HCT116 (cell line): ENCODE results near the gene OASL. TPM values are rescaled to one million over a fixed set of nuclear protein-coding genes. Genes with fewer than 3 reads are reported as not detected.

Experiments used
- ATAC-seq: fragments of 200-7000 bp; cut with Tn5 transposase; 2 replicates; pipeline ENCODE4 v1.9.1; 2020; ENCODE audit warnings: mild to moderate bottlenecking, moderate library complexity
- BruUV-seq: library from RNA; stranded (reverse); fragments of 400-500 nt; replicated peaks from 2 replicates; lab custom pipeline; 2021; lab: Mats Ljungman, UMichigan
- CTCF ChIA-PET: fragments of 300-600 bp; sonication (Branson Sonifier 250); formaldehyde crosslinking; loops from one replicate; lab custom pipeline; 2021; ENCODE audit warnings: antibody characterized with exemption; lab: Charles Lee
- POLR2A ChIA-PET: fragments of 300-600, 350-600 bp; sonication (Branson Sonifier 250); formaldehyde crosslinking; loops from one replicate; lab custom pipeline; 2021; ENCODE audit warnings: antibody characterized with exemption; lab: Charles Lee
- RAD21 ChIA-PET, 2 experiments: fragments of 300-600 bp; sonication (Branson Sonifier 250); formaldehyde crosslinking; loops; one replicate each; lab custom pipeline; 2023; ENCODE audit warnings: low total read pairs in 2 of 2; ENCODE audit not compliant: uncharacterized antibody in 2 of 2, unreplicated experiment in 2 of 2, low non-redundant PET in 1 of 2; lab: Charles Lee
- DNase-seq: peaks from one replicate; pipeline ENCODE4 v3.0.0-alpha.2; 2010; ENCODE audit warnings: low read depth, low spot score
- H2AFZ ChIP-seq: fragments of 200-600 bp; shearing (Covaris generic), sonication (generic); 2 replicates; pipeline ENCODE4 v1.6.1; 2017; ENCODE audit warnings: low read depth, mixed run types, mixed read lengths, antibody characterized with exemption, low read length; ENCODE audit not compliant: poor library complexity, severe bottlenecking
- H3K27ac ChIP-seq: 2 replicates; pipeline ENCODE4 v1.5.1; 2012; ENCODE audit warnings: low read depth, low read length
- H3K27me3 ChIP-seq: fragments of 200-600 bp; sonication (generic); 2 replicates; pipeline ENCODE4 v1.6.1; 2016; ENCODE audit warnings: mixed run types, low read length, mixed read lengths; ENCODE audit not compliant: insufficient read depth
- H3K36me3 ChIP-seq, 2 experiments: fragments of 200-500 bp in 1 of 2; fragments of 200-600 bp in 1 of 2; sonication (Bioruptor generic) in 1 of 2; sonication (generic) in 1 of 2; 2 replicates each; pipeline versions ENCODE4 v1.5.1 to v1.6.1; 2014 to 2016; ENCODE audit warnings: low read length in 2 of 2, inconsistent platforms in 1 of 2, mixed read lengths in 1 of 2, mixed run types in 1 of 2; ENCODE audit not compliant: insufficient read depth in 2 of 2, control insufficient read depth in 1 of 2
- H3K4me1 ChIP-seq, 2 experiments: fragments of 200-600 bp in 1 of 2; sonication (generic) in 1 of 2; 2 replicates each; pipeline versions ENCODE4 v1.5.1 to v1.6.1; 2012 to 2017; ENCODE audit warnings: low read length in 2 of 2, inconsistent platforms in 1 of 2, mild to moderate bottlenecking in 1 of 2, mixed read lengths in 1 of 2, mixed run types in 1 of 2, moderate library complexity in 1 of 2; ENCODE audit not compliant: insufficient read depth in 2 of 2, control insufficient read depth in 1 of 2
- H3K4me2 ChIP-seq: fragments of 200-600 bp; sonication (generic); 2 replicates; pipeline ENCODE4 v1.6.1; 2017; ENCODE audit warnings: mixed run types, low read length, mixed read lengths
- H3K4me3 ChIP-seq, 2 experiments: fragments of 200-600 bp in 1 of 2; sonication (generic) in 1 of 2; replicated peaks in 1 of 2; 2 replicates each; pipeline ENCODE4 v1.5.1; 2011 to 2016; ENCODE audit warnings: low read length in 2 of 2, control low read depth in 1 of 2, low read depth in 1 of 2, mild to moderate bottlenecking in 1 of 2, mixed read lengths in 1 of 2, mixed run types in 1 of 2
- H3K79me2 ChIP-seq: fragments of 200-600 bp; sonication (generic); 2 replicates; pipeline ENCODE4 v1.6.1; 2017; ENCODE audit warnings: mild to moderate bottlenecking, mixed run types, low read length, moderate library complexity, mixed read lengths; ENCODE audit not compliant: insufficient read depth
- H3K9ac ChIP-seq: fragments of 200-600 bp; sonication (generic); 2 replicates; pipeline ENCODE4 v1.6.1; 2016; ENCODE audit warnings: low read length, mixed read lengths
- H3K9me2 ChIP-seq: fragments of 200-600 bp; sonication (generic), shearing (Covaris generic); 2 replicates; pipeline ENCODE4 v1.6.1; 2017; ENCODE audit warnings: mixed run types, mild to moderate bottlenecking, moderate library complexity; ENCODE audit not compliant: insufficient read depth
- H3K9me3 ChIP-seq, 2 experiments: fragments of 200-500 bp in 1 of 2; fragments of 200-600 bp in 1 of 2; sonication (Bioruptor generic) in 1 of 2; sonication (generic) in 1 of 2; 2 replicates each; pipeline ENCODE4 v1.6.1; 2014 to 2017; ENCODE audit warnings: low read length in 2 of 2, mixed read lengths in 2 of 2, inconsistent platforms in 1 of 2, low read depth in 1 of 2, mild to moderate bottlenecking in 1 of 2, mixed run types in 1 of 2, moderate library complexity in 1 of 2; ENCODE audit not compliant: control insufficient read depth in 1 of 2, insufficient read depth in 1 of 2
- H4K20me1 ChIP-seq: fragments of 200-600 bp; sonication (generic), shearing (Covaris generic); 2 replicates; pipeline ENCODE4 v1.6.1; 2017; ENCODE audit warnings: mixed run types, mild to moderate bottlenecking, moderate library complexity; ENCODE audit not compliant: insufficient read depth
- CBX3 ChIP-seq: IDR thresholded peaks from 2 replicates; pipeline ENCODE4 v1.6.1; 2012; ENCODE audit warnings: low read depth
- CEBPB ChIP-seq: IDR thresholded peaks from 2 replicates; pipeline ENCODE4 v1.6.1; 2012; ENCODE audit warnings: low read depth
- FOSL1 ChIP-seq: IDR thresholded peaks from 2 replicates; pipeline ENCODE4 v1.6.1; 2012; ENCODE audit warnings: low read depth
- POLR2A ChIP-seq: IDR thresholded peaks from 2 replicates; pipeline ENCODE4 v1.7.0; 2011; ENCODE audit warnings: borderline replicate concordance; ENCODE audit not compliant: insufficient read depth, insufficient read length; ENCODE audit errors: extremely low read depth
- POLR2AphosphoS5 ChIP-seq: IDR thresholded peaks from 2 replicates; pipeline ENCODE4 v1.6.1; 2011; ENCODE audit warnings: mild to moderate bottlenecking, low read depth, low read length, moderate library complexity
- SRF ChIP-seq: IDR thresholded peaks from 2 replicates; pipeline ENCODE4 v1.6.1; 2012; ENCODE audit warnings: low read depth
- TCF7L2 ChIP-seq: IDR thresholded peaks from 2 replicates; pipeline ENCODE4 v1.7.0; 2011; ENCODE audit warnings: borderline replicate concordance, inconsistent platforms; ENCODE audit not compliant: insufficient read depth, insufficient read length; ENCODE audit errors: extremely low read depth
- ZFX ChIP-seq: fragments of 450-650 bp; IDR thresholded peaks from 2 replicates; pipeline ENCODE4 v1.6.1; 2017
- ZNF274 ChIP-seq: fragments of 200-500 bp; sonication (Bioruptor generic); IDR thresholded peaks from 2 replicates; pipeline ENCODE4 v1.6.1; 2014; ENCODE audit warnings: mild to moderate bottlenecking, low read depth, low read length, inconsistent platforms
- intact Hi-C: fragments of 100-400 bp; cut with micrococcal nuclease; formaldehyde crosslinking; loops from 2 replicates; pipeline ENCODE4 v1.10.0; 2022
- total RNA-seq: library from RNA; stranded (reverse); gene quantifications from one replicate; pipeline ENCODE4 v1.2.1, GENCODE V29; 2021; ENCODE audit not compliant: unreplicated experiment
- TF ChIP-seq, protein P1 (sequence below): IDR thresholded peaks from 2 replicates; pipeline ENCODE4 v1.6.1; 2012
- TF ChIP-seq, protein P2 (sequence below): IDR thresholded peaks from 2 replicates; pipeline ENCODE4 v1.6.1; 2012
- TF ChIP-seq, protein P3 (sequence below): IDR thresholded peaks from 2 replicates; pipeline ENCODE4 v1.6.1; 2011; ENCODE audit warnings: mild to moderate bottlenecking, low read length, moderate library complexity; ENCODE audit not compliant: insufficient replicate concordance; ENCODE audit errors: extremely low read depth
- TF ChIP-seq, protein P4 (sequence below), 3 experiments: fragments of 200-600 bp in 1 of 3; sonication (generic) in 1 of 3; IDR thresholded peaks in 2 of 3; conservative IDR thresholded peaks in 1 of 3; 2 replicates each; pipeline ENCODE4 v1.5.1; 2012 to 2017; ENCODE audit warnings: low read depth in 2 of 3, low read length in 2 of 3, antibody characterized with exemption in 1 of 3, borderline replicate concordance in 1 of 3, control low read depth in 1 of 3, mild to moderate bottlenecking in 1 of 3, mixed read lengths in 1 of 3, mixed run types in 1 of 3, moderate library complexity in 1 of 3; ENCODE audit not compliant: insufficient read depth in 1 of 3

Gene OASL
- total RNA-seq, 1 experiment from 2014 or later: 4.1 TPM

DNA sequence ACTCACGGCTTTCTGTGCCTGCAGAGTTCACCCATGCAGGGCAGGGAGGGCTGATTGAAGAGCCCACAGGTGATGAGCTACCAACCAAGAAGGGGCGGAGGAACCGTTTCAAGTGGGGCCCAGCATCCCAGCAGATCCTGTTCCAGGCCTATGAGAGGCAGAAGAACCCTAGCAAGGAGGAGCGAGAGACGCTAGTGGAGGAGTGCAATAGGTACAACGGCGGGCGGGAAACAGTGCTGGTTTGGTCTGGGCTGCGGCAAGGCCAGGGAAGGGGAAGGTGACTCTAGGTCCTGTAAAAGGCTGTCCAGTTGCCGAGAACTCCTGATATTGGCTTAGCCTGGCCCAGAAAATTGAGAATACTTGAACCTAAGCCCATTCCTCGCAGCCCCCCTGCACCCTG, 45.5 kb downstream of the OASL start:
- POLR2A ChIA-PET: interaction anchor here (0.6 kb wide), 1 partner anchor 340 kb away, joined by 3 read pairs; no protein-coding TSS in a partner anchor
- H3K9ac ChIP-seq: no peak overlapping the region
- ATAC-seq: no peak
- H3K4me2 ChIP-seq: no peak overlapping the region
- H3K9me2 ChIP-seq: no peaks in the 10 kb centered on the region
- intact Hi-C loops: no loop called here
- CTCF ChIA-PET: no interaction called here
- RAD21 ChIA-PET: no interaction called here
- no peak overlapping the region for H2AFZ ChIP-seq
- H3K9me3 ChIP-seq: no peaks in the 10 kb centered on the region
- H3K27ac ChIP-seq: no peak overlapping the region
- no peaks in the 10 kb centered on the region for H3K36me3 ChIP-seq
- no peak overlapping the region for H3K4me3 ChIP-seq
- H3K79me2 ChIP-seq: no peaks in the 10 kb centered on the region
- no peak for DNase-seq
- TF ChIP-seq, protein P1, sequence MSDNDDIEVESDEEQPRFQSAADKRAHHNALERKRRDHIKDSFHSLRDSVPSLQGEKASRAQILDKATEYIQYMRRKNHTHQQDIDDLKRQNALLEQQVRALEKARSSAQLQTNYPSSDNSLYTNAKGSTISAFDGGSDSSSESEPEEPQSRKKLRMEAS: no peak
- TF ChIP-seq, protein P2, sequence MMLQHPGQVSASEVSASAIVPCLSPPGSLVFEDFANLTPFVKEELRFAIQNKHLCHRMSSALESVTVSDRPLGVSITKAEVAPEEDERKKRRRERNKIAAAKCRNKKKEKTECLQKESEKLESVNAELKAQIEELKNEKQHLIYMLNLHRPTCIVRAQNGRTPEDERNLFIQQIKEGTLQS: no peak
- TF ChIP-seq ZFX (no peak), FOSL1 (no peak), CEBPB (no peak)
- no peaks in the 10 kb centered on the region for H3K4me1 ChIP-seq
- no peaks in the 10 kb centered on the region for H4K20me1 ChIP-seq
- H3K27me3 ChIP-seq: no peaks in the 10 kb centered on the region
- BruUV-seq: no TSS peak

DNA sequence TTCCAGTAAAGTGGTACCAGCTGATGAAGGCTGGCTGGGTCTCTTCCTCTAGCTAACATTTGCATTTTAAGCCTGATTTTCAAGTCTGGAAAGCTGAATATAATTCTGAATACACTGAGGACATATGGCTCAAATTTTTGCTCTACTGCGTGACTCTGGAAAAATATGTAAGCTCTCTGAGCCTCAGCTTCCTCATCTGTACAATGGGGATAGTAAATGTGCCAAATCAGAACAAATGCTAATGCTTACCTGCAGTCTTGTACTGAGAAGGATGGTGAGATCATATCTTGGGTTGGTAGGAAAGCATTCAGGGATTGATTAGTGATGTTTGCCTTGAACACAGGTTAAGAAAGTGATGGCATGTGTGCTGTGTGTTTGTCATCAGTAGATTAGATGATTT, 46.1 kb downstream of the OASL start:
- no peaks in the 10 kb centered on the region for H3K4me1 ChIP-seq
- intact Hi-C loops: no loop called here
- no peaks in the 10 kb centered on the region for H3K9me3 ChIP-seq
- ChIA-PET RAD21 (no interaction called here), POLR2A (interaction anchor here (0.6 kb wide), 1 partner anchor 340 kb away, joined by 3 read pairs; no protein-coding TSS in a partner anchor), CTCF (interaction anchor here (1.4 kb wide), 1 partner anchor 21 kb away, joined by 4 read pairs; no protein-coding TSS in a partner anchor)
- H4K20me1 ChIP-seq: no peaks in the 10 kb centered on the region
- DNase-seq (no peak), ATAC-seq (no peak)
- no peaks in the 10 kb centered on the region for H3K27me3 ChIP-seq
- H3K36me3 ChIP-seq: no peaks in the 10 kb centered on the region
- H2AFZ ChIP-seq: no peak overlapping the region
- no peak overlapping the region for H3K4me3 ChIP-seq
- H3K79me2 ChIP-seq: no peaks in the 10 kb centered on the region
- no TSS peak for BruUV-seq
- H3K4me2 ChIP-seq: no peak overlapping the region
- no peaks in the 10 kb centered on the region for H3K9me2 ChIP-seq
- no peak overlapping the region for H3K27ac ChIP-seq
- no peak overlapping the region for H3K9ac ChIP-seq
- TF ChIP-seq ZNF274: no peak
- TF ChIP-seq, protein P3, sequence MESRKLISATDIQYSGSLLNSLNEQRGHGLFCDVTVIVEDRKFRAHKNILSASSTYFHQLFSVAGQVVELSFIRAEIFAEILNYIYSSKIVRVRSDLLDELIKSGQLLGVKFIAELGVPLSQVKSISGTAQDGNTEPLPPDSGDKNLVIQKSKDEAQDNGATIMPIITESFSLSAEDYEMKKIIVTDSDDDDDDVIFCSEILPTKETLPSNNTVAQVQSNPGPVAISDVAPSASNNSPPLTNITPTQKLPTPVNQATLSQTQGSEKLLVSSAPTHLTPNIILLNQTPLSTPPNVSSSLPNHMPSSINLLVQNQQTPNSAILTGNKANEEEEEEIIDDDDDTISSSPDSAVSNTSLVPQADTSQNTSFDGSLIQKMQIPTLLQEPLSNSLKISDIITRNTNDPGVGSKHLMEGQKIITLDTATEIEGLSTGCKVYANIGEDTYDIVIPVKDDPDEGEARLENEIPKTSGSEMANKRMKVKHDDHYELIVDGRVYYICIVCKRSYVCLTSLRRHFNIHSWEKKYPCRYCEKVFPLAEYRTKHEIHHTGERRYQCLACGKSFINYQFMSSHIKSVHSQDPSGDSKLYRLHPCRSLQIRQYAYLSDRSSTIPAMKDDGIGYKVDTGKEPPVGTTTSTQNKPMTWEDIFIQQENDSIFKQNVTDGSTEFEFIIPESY: no peak
- TF ChIP-seq, protein P4, sequence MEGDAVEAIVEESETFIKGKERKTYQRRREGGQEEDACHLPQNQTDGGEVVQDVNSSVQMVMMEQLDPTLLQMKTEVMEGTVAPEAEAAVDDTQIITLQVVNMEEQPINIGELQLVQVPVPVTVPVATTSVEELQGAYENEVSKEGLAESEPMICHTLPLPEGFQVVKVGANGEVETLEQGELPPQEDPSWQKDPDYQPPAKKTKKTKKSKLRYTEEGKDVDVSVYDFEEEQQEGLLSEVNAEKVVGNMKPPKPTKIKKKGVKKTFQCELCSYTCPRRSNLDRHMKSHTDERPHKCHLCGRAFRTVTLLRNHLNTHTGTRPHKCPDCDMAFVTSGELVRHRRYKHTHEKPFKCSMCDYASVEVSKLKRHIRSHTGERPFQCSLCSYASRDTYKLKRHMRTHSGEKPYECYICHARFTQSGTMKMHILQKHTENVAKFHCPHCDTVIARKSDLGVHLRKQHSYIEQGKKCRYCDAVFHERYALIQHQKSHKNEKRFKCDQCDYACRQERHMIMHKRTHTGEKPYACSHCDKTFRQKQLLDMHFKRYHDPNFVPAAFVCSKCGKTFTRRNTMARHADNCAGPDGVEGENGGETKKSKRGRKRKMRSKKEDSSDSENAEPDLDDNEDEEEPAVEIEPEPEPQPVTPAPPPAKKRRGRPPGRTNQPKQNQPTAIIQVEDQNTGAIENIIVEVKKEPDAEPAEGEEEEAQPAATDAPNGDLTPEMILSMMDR (IDR thresholded peaks at IDR 0.05 in 2 of 3, conservative IDR thresholded peaks at IDR 0.05 in 1 of 3; ENCODE audit: borderline replicate concordance in 1 of 3, insufficient read depth in 1 of 3, low read depth in 2 of 3, low read length in 2 of 3): no peak
- TF ChIP-seq SRF: no peak
- no peak for TF ChIP-seq CBX3
- TF ChIP-seq POLR2AphosphoS5: no peak
- no peak for TF ChIP-seq POLR2A
- TF ChIP-seq, protein P2: no peak
- TF ChIP-seq TCF7L2: no peak
